ENCODE results near the gene ANP32A. TPM values are rescaled to one million over a fixed set of nuclear protein-coding genes. Genes with fewer than 3 reads are reported as not detected.
A peak's percentile ranks its signal among the peaks of the same experiment; 100 is the strongest.
"Not testable (repeated sequence)": the region's sequence is repeated elsewhere in the genome, so short reads cannot be mapped to it uniquely, and the experiment has no call there.

ANP32A gene
- 275 TPM in 2 replicates for total RNA-seq

GRCh38 chr15:68820295-68821189 is at the start of gene ANP32A:
Gene ANP32A, minus strand, starts transcription at chr15:68820895. Its CDS starts 144 bp downstream, at chr15:68820751.
- Mint-ChIP-seq H3K36me3 (ENCODE audit: low read depth) (peaks cover 18% of the 10 kb centered on the region), H3K4me3 (peak within 1 kb of the TSS; percentile 98), H3K9me3 (no peaks in the 10 kb centered on the region), H3K27ac (peak within 1 kb of the TSS; percentile 100), H3K4me1 (ENCODE audit: low read depth) (peaks cover 40% of the 10 kb centered on the region), H3K27me3 (ENCODE audit: insufficient read depth) (no peaks in the 10 kb centered on the region)
- DNase-seq (ENCODE audit: low spot score) = peak; percentile 94
- intact Hi-C loops (cut with micrococcal nuclease) = loop anchor here (1.0 to 2.0 kb wide), 2 partner anchors 543 to 594 kb away; partner anchors contain the start of genes FEM1B and KIF23

- Mint-ChIP-seq H3K27me3 (ENCODE audit: insufficient read depth) (peaks cover 10% of the 10 kb centered on the region), H3K4me3 (no peak overlapping the region), H3K4me1 (ENCODE audit: low read depth) (no peaks in the 10 kb centered on the region), H3K9me3 (no peaks in the 10 kb centered on the region), H3K27ac (no peak overlapping the region), H3K36me3 (ENCODE audit: low read depth) (no peaks in the 10 kb centered on the region)
- intact Hi-C loops (cut with micrococcal nuclease) = no loop called here
- no peak for DNase-seq (ENCODE audit: low spot score)
Measured at GRCh38 chr15:68868296-68868695, 47.6 kb upstream of the ANP32A start.

- no peaks in the 10 kb centered on the region for H3K4me1 Mint-ChIP-seq (ENCODE audit: low read depth)
- H3K27ac Mint-ChIP-seq = no peak overlapping the region
- no peak overlapping the region for H3K4me3 Mint-ChIP-seq
- no peak for DNase-seq (ENCODE audit: low spot score)
- H3K36me3 Mint-ChIP-seq (ENCODE audit: low read depth) = peaks cover 3% of the 10 kb centered on the region
- intact Hi-C loops (cut with micrococcal nuclease) = no loop called here
- peaks cover 10% of the 10 kb centered on the region for H3K9me3 Mint-ChIP-seq
- peaks cover 4% of the 10 kb centered on the region for H3K27me3 Mint-ChIP-seq (ENCODE audit: insufficient read depth)
Measured at GRCh38 chr15:68862415-68862814, 41.7 kb upstream of the ANP32A start.

- peaks cover 17% of the 10 kb centered on the region for H3K27me3 Mint-ChIP-seq (ENCODE audit: insufficient read depth)
- peaks cover 22% of the 10 kb centered on the region for H3K9me3 Mint-ChIP-seq
- H3K27ac Mint-ChIP-seq; DNase-seq (ENCODE audit: low spot score); H3K36me3 Mint-ChIP-seq (ENCODE audit: low read depth); H3K4me3 Mint-ChIP-seq; intact Hi-C loops (cut with micrococcal nuclease); H3K4me1 Mint-ChIP-seq (ENCODE audit: low read depth): not testable (repeated sequence)
Measured at GRCh38 chr15:68858666-68859065, 38.0 kb upstream of the ANP32A start.

- DNase-seq (ENCODE audit: low spot score); H3K4me1 Mint-ChIP-seq (ENCODE audit: low read depth); H3K4me3 Mint-ChIP-seq; intact Hi-C loops (cut with micrococcal nuclease); H3K27ac Mint-ChIP-seq; H3K36me3 Mint-ChIP-seq (ENCODE audit: low read depth): not testable (repeated sequence)
- Mint-ChIP-seq H3K27me3 (ENCODE audit: insufficient read depth) (peaks cover 23% of the 10 kb centered on the region), H3K9me3 (peaks cover 22% of the 10 kb centered on the region)
Measured at GRCh38 chr15:68857443-68857842, 36.7 kb upstream of the ANP32A start.

- intact Hi-C loops (cut with micrococcal nuclease) = no loop called here
- Mint-ChIP-seq H3K27me3 (ENCODE audit: insufficient read depth) (peaks cover 32% of the 10 kb centered on the region), H3K27ac (no peak overlapping the region), H3K36me3 (ENCODE audit: low read depth) (no peaks in the 10 kb centered on the region), H3K9me3 (peaks cover 12% of the 10 kb centered on the region), H3K4me1 (ENCODE audit: low read depth) (no peaks in the 10 kb centered on the region), H3K4me3 (no peak overlapping the region)
- DNase-seq (ENCODE audit: low spot score) = no peak
Measured at GRCh38 chr15:68852461-68852860, 31.8 kb upstream of the ANP32A start.

- intact Hi-C loops (cut with micrococcal nuclease) = no loop called here
- no peak overlapping the region for H3K27ac Mint-ChIP-seq
- H3K9me3 Mint-ChIP-seq = peaks cover 7% of the 10 kb centered on the region
- peaks cover 31% of the 10 kb centered on the region for H3K27me3 Mint-ChIP-seq (ENCODE audit: insufficient read depth)
- H3K4me3 Mint-ChIP-seq = no peak overlapping the region
- no peaks in the 10 kb centered on the region for H3K4me1 Mint-ChIP-seq (ENCODE audit: low read depth)
- H3K36me3 Mint-ChIP-seq (ENCODE audit: low read depth) = no peaks in the 10 kb centered on the region
- no peak for DNase-seq (ENCODE audit: low spot score)
Measured at GRCh38 chr15:68851971-68852370, 31.3 kb upstream of the ANP32A start.

GRCh38 chr15:68849497-68849896 is 28.8 kb upstream of the ANP32A start:
- H3K4me1 Mint-ChIP-seq (ENCODE audit: low read depth) = no peaks in the 10 kb centered on the region
- intact Hi-C loops (cut with micrococcal nuclease) = no loop called here
- no peak overlapping the region for H3K4me3 Mint-ChIP-seq
- DNase-seq (ENCODE audit: low spot score) = no peak
- no peak overlapping the region for H3K27ac Mint-ChIP-seq
- peaks cover 41% of the 10 kb centered on the region for H3K27me3 Mint-ChIP-seq (ENCODE audit: insufficient read depth)
- H3K36me3 Mint-ChIP-seq (ENCODE audit: low read depth) = no peaks in the 10 kb centered on the region
- H3K9me3 Mint-ChIP-seq = no peaks in the 10 kb centered on the region

GRCh38 chr15:68846851-68847439 is 26.2 kb upstream of the ANP32A start:
- H3K36me3 Mint-ChIP-seq (ENCODE audit: low read depth) = peaks cover 3% of the 10 kb centered on the region
- peaks cover 13% of the 10 kb centered on the region for H3K4me1 Mint-ChIP-seq (ENCODE audit: low read depth)
- no peak for DNase-seq (ENCODE audit: low spot score)
- intact Hi-C loops (cut with micrococcal nuclease) = no loop called here
- peaks cover 53% of the 10 kb centered on the region for H3K27me3 Mint-ChIP-seq (ENCODE audit: insufficient read depth)
- H3K4me3 Mint-ChIP-seq = no peak overlapping the region
- H3K9me3 Mint-ChIP-seq = no peaks in the 10 kb centered on the region
- no peak overlapping the region for H3K27ac Mint-ChIP-seq

GRCh38 chr15:68844856-68845550 is 24.3 kb upstream of the ANP32A start:
- intact Hi-C loops (cut with micrococcal nuclease) = no loop called here
- H3K9me3 Mint-ChIP-seq = no peaks in the 10 kb centered on the region
- peaks cover 67% of the 10 kb centered on the region for H3K27me3 Mint-ChIP-seq (ENCODE audit: insufficient read depth)

GRCh38 chr15:68843425-68844311 is 23.0 kb upstream of the ANP32A start:
- no peak for DNase-seq (ENCODE audit: low spot score)

More at GRCh38 chr15:68844856-68845550, 24.3 kb upstream of the ANP32A start:
- H3K27ac Mint-ChIP-seq = no peak overlapping the region
- H3K36me3 Mint-ChIP-seq (ENCODE audit: low read depth) = peaks cover 3% of the 10 kb centered on the region
- H3K4me3 Mint-ChIP-seq = no peak overlapping the region
- peaks cover 13% of the 10 kb centered on the region for H3K4me1 Mint-ChIP-seq (ENCODE audit: low read depth)
- no peak for DNase-seq (ENCODE audit: low spot score)

GRCh38 chr15:68842958-68843357 is 22.3 kb upstream of the ANP32A start:
- Mint-ChIP-seq H3K27ac (peak overlapping the region; percentile 44), H3K27me3 (ENCODE audit: insufficient read depth) (peaks cover 67% of the 10 kb centered on the region), H3K4me1 (ENCODE audit: low read depth) (peaks cover 13% of the 10 kb centered on the region), H3K4me3 (no peak overlapping the region), H3K9me3 (no peaks in the 10 kb centered on the region), H3K36me3 (ENCODE audit: low read depth) (peaks cover 3% of the 10 kb centered on the region)
- no peak for DNase-seq (ENCODE audit: low spot score)
- intact Hi-C loops (cut with micrococcal nuclease) = no loop called here

More at GRCh38 chr15:68843425-68844311, 23.0 kb upstream of the ANP32A start:
- intact Hi-C loops (cut with micrococcal nuclease) = no loop called here
- Mint-ChIP-seq H3K27me3 (ENCODE audit: insufficient read depth) (peaks cover 68% of the 10 kb centered on the region), H3K36me3 (ENCODE audit: low read depth) (peaks cover 3% of the 10 kb centered on the region), H3K4me1 (ENCODE audit: low read depth) (peaks cover 13% of the 10 kb centered on the region), H3K9me3 (no peaks in the 10 kb centered on the region), H3K27ac (no peak overlapping the region), H3K4me3 (peak overlapping the region; percentile 66)
